HUES48 (cell line): Measurements from ENCODE around the gene ABCD1.
"Not testable (repeated sequence)": the region's sequence is repeated elsewhere in the genome, so short reads cannot be mapped to it uniquely, and the experiment has no call there.

Source experiments
- H3K27ac ChIP-seq: one replicate; pipeline ENCODE4 v1.7.0; 2013; ENCODE audit warnings: low read depth, low read length, inconsistent platforms
- H3K27me3 ChIP-seq: 2 replicates; pipeline ENCODE4 v1.6.1; 2013; ENCODE audit warnings: mild to moderate bottlenecking, low read length; ENCODE audit not compliant: control insufficient read depth, insufficient read depth
- H3K36me3 ChIP-seq: 2 replicates; pipeline ENCODE4 v1.6.1; 2013; ENCODE audit warnings: low read length; ENCODE audit not compliant: control insufficient read depth, insufficient read depth
- H3K4me1 ChIP-seq: 2 replicates; pipeline ENCODE4 v1.6.1; 2013; ENCODE audit warnings: mild to moderate bottlenecking, low read length; ENCODE audit not compliant: control insufficient read depth, insufficient read depth
- H3K4me3 ChIP-seq: 2 replicates; pipeline ENCODE4 v1.5.1; 2013; ENCODE audit warnings: mild to moderate bottlenecking, low read depth, low read length
- H3K9ac ChIP-seq: 2 replicates; pipeline ENCODE4 v1.6.1; 2013; ENCODE audit warnings: mild to moderate bottlenecking, low read depth, low read length, moderate library complexity
- H3K9me3 ChIP-seq: 2 replicates; pipeline ENCODE4 v1.6.1; 2013; ENCODE audit warnings: low read length; ENCODE audit not compliant: control insufficient read depth, insufficient read depth

ABCD1 gene

DNA sequence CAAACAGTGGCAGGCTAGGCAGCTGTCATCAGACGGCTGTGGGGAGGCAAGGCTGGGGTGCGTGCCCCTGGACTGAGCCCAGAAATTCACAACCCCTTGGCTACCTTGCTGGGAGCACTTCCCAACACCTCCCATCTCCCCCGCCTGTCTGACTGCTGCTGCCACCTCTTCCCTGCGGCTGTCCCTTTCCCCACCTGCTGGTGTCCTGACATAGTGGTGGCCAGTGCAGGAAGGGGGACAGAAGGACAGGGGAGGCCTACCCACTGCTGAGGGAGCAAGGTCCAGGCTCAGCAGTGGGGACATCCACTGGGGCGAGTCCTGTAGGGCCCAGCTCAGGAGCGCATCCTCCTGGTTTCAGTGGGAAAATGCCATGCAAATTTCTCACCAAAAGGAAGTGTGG, 3.4 kb downstream of the ABCD1 start:
- Histone ChIP-seq H3K36me3 (no peaks in the 10 kb centered on the region), H3K27me3 (no peaks in the 10 kb centered on the region), H3K4me3 (no peak overlapping the region), H3K9me3 (peaks cover 23% of the 10 kb centered on the region; the same call in 1 of the 2 replicates), H3K27ac (no peak overlapping the region), H3K9ac (no peak overlapping the region), H3K4me1 (peaks cover 11% of the 10 kb centered on the region)

DNA sequence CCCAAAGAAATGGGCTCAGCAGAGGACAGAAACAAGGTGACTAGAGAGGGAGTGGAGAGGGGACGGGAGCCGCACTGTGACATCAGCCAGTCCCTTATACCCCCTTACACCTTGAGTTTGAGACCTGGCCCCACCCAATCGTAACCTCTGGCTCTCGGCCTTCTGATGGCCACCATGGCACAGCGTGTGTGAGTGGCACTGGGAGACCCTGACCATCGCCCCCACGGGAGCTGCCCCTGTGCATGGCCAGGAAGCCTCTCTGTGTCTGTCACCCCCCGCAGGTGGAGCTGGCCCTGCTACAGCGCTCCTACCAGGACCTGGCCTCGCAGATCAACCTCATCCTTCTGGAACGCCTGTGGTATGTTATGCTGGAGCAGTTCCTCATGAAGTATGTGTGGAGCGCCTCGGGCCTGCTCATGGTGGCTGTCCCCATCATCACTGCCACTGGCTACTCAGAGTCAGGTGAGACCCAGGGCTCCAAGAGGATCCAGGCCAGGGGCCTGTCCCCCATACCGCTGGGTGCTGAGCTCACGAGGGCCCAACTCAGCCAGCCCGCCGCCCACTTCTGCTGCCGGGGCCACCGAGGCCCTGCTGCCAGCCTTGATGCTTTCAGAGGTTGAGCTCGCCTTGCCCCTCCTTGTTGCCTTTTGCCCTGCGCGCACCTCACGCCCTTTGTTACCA, 4.4 kb downstream of the ABCD1 start:
- Histone ChIP-seq H3K27ac (no peak overlapping the region), H3K4me1 (peaks cover 11% of the 10 kb centered on the region), H3K4me3 (no peak overlapping the region), H3K27me3 (no peaks in the 10 kb centered on the region), H3K9ac (no peak overlapping the region), H3K36me3 (no peaks in the 10 kb centered on the region), H3K9me3 (peaks cover 28% of the 10 kb centered on the region; the same call in 1 of the 2 replicates)

DNA sequence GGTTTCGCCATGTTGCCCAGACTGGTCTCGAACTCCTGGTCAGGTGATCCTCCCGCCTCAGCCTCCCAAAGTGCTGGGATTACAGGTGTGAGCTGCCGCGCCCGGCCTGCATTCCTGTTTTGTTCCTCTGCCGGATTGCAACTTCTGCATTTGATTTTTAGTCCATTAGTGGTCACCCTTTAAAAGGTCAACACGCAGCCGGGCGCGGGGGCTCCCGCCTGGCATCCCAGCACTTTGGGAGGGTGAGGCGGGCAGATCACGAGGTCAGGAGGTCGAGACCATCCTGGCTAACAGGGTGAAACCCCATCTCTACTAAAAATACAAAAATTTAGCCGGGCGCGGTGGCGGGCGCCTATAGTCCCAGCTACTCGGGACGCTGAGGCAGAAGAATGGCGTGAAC, 5.5 kb downstream of the ABCD1 start:
- not testable (repeated sequence) for H3K4me3 ChIP-seq, H3K27ac ChIP-seq, H3K36me3 ChIP-seq, H3K27me3 ChIP-seq, H3K9ac ChIP-seq
- Histone ChIP-seq H3K4me1 (peaks cover 11% of the 10 kb centered on the region), H3K9me3 (peaks cover 32% of the 10 kb centered on the region; the same call in 1 of the 2 replicates)

GRCh38 chrX:153731117-153731844, 6.6 kb downstream of the ABCD1 start:
- Histone ChIP-seq H3K4me1 (peaks cover 11% of the 10 kb centered on the region), H3K27me3 (no peaks in the 10 kb centered on the region), H3K9ac (no peak overlapping the region), H3K9me3 (peaks cover 31% of the 10 kb centered on the region), H3K36me3 (no peaks in the 10 kb centered on the region), H3K27ac (no peak overlapping the region), H3K4me3 (no peak overlapping the region)

DNA sequence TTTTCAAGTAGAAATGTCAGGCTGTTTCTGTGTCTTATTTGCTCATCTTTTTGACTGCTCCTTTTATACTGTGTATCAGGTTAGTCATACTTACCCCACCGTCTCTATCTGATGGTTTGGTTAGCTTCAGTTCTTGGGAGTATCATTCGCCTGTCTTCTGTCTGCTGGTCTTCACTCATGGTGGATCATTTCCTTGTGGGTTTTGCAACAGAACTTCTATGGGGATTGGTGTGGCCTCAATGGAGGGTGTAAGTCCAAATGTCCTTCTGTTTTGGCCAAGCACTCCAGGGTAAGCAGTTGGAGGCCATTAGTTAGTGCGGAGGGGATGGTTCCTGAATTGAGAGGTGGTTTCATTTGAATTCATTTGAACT, 7.2 kb downstream of the ABCD1 start:
- Histone ChIP-seq H3K4me3 (no peak overlapping the region), H3K27me3 (no peaks in the 10 kb centered on the region), H3K9ac (no peak overlapping the region), H3K4me1 (peaks cover 7% of the 10 kb centered on the region), H3K9me3 (peaks cover 31% of the 10 kb centered on the region), H3K36me3 (no peaks in the 10 kb centered on the region), H3K27ac (no peak overlapping the region)

DNA sequence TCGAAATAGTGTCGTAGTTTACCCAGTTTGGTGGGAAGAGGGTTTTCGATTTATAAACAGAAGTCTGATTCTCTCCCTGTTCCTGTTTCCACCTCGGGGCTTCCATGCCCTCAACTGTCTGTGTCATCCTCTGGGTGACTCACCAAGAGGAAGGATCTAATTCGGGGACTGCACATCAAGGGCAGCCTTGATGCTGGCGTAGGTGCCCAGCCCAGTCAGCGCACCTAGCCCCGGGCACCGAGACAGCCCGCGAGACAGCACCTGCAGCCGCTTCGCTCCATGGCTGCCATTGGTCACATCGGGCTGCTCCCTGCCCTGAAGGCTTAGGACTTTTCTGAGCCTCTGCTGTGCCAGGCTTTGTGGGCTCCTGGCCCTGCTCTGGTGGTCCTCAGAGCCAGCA, 7.7 kb downstream of the ABCD1 start:
- H3K27ac ChIP-seq = no peak overlapping the region
- 0 out of 2 replicates have a peak, but pooled peaks cover 1% of the 10 kb centered on the region for H3K4me1 ChIP-seq
- H3K9ac ChIP-seq = no peak overlapping the region
- no peaks in the 10 kb centered on the region for H3K27me3 ChIP-seq
- no peak overlapping the region for H3K4me3 ChIP-seq
- H3K36me3 ChIP-seq = no peaks in the 10 kb centered on the region
- H3K9me3 ChIP-seq = peaks cover 33% of the 10 kb centered on the region

- H3K4me3 ChIP-seq = no peak overlapping the region
Measured at GRCh38 chrX:153733651-153734240, 9.1 kb downstream of the ABCD1 start.

DNA sequence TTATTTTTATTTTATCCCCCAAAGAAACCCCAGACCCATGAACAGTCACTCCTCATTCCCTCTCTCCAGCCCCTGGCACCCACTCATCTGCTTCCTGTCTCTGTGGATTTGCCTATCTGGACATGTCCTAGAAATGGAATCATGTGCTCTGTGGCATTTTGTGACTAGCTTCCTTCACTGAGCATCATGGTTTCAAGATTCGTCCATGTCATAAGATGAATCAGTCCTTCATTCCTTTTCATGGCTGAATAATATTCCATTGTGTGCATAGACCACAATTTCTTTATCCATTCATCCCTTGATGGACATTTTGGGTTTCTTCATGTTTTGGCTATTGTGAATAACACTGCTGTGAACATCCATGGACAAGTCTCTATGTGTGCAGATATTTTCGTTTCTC, 10.2 kb downstream of the ABCD1 start:
- H3K36me3 ChIP-seq = no peaks in the 10 kb centered on the region
- H3K4me3 ChIP-seq = no peak overlapping the region
- no peaks in the 10 kb centered on the region for H3K27me3 ChIP-seq
- peaks cover 32% of the 10 kb centered on the region for H3K9me3 ChIP-seq
- H3K4me1 ChIP-seq = no peaks in the 10 kb centered on the region
- H3K9ac ChIP-seq = no peak overlapping the region
- H3K27ac ChIP-seq = no peak overlapping the region

More at GRCh38 chrX:153733651-153734240, 9.1 kb downstream of the ABCD1 start:
- Histone ChIP-seq H3K4me1 (no peaks in the 10 kb centered on the region), H3K36me3 (no peaks in the 10 kb centered on the region), H3K27ac (no peak overlapping the region), H3K9me3 (peaks cover 25% of the 10 kb centered on the region), H3K9ac (no peak overlapping the region), H3K27me3 (no peaks in the 10 kb centered on the region)

- no peak overlapping the region for H3K4me3 ChIP-seq
- H3K27ac ChIP-seq = no peak overlapping the region
- no peaks in the 10 kb centered on the region for H3K4me1 ChIP-seq
- no peaks in the 10 kb centered on the region for H3K36me3 ChIP-seq
- H3K9me3 ChIP-seq = peaks cover 35% of the 10 kb centered on the region
- no peak overlapping the region for H3K9ac ChIP-seq
- no peaks in the 10 kb centered on the region for H3K27me3 ChIP-seq
Measured at GRCh38 chrX:153735274-153735673, 10.6 kb downstream of the ABCD1 start.

DNA sequence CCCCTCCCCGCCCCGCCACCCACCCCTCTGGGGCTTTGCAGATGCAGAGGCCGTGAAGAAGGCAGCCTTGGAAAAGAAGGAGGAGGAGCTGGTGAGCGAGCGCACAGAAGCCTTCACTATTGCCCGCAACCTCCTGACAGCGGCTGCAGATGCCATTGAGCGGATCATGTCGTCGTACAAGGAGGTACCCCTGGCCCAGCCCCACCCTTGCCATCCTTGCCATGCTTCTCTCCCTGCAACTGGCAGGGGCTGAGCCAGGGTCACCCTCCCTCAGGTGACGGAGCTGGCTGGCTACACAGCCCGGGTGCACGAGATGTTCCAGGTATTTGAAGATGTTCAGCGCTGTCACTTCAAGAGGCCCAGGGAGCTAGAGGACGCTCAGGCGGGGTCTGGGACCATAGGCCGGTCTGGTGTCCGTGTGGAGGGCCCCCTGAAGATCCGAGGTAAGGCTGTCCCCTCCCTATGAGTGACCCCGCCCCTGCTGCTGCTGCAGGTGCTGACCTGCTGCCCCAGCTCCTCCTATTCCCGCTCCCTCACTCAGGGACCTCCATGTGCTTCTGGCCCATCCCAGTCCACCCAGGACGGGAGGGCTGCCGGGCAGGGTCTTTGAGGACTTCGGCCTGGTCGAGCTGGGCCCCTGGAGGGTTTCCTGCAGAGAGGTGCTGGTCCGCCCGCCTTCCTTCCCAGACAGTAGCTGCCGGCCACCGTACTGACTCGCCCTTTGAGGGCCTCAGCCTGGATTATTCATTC, 11.6 kb downstream of the ABCD1 start:
- Histone ChIP-seq H3K27me3 (no peaks in the 10 kb centered on the region), H3K9ac (no peak overlapping the region), H3K4me3 (no peak overlapping the region), H3K9me3 (peaks cover 33% of the 10 kb centered on the region), H3K27ac (no peak overlapping the region), H3K4me1 (no peaks in the 10 kb centered on the region), H3K36me3 (no peaks in the 10 kb centered on the region)
